Gastrocnemius medialis (tissue), 4 donors: ENCODE results near the gene PARD3B.

Experiments
- CTCF ChIP-seq, 5 experiments: fragments of 450-650 bp in 3 of 5; fragments of 200-600 bp in 2 of 5; sonication (generic) in 2 of 5; IDR thresholded peaks in 4 of 5; conservative IDR thresholded peaks in 1 of 5; 1 replicate in 4 of 5; 2 replicates in 1 of 5; pipeline ENCODE4 v1.5.1; 2016 to 2019; ENCODE audit warnings: antibody characterized with exemption in 5 of 5, mild to moderate bottlenecking in 3 of 5, moderate library complexity in 3 of 5
- POLR2A ChIP-seq, 2 donors: fragments of 450-650 bp; IDR thresholded peaks; one replicate each; pipeline ENCODE4 v1.6.1; 2017; ENCODE audit warnings: antibody characterized with exemption in 2 of 2, mild to moderate bottlenecking in 2 of 2, moderate library complexity in 2 of 2

GRCh38 chr2:205565142-205565522, 1019.9 kb downstream of the PARD3B start:
- TF ChIP-seq CTCF (IDR thresholded peaks at IDR 0.05 in 4 of 5, conservative IDR thresholded peaks at IDR 0.05 in 1 of 5) = no peak
- no peak for TF ChIP-seq POLR2A (IDR thresholded peaks at IDR 0.05)
